HT1080 (cell line): ENCODE measurements around the gene SNCG. TPM values are rescaled to one million over a fixed set of nuclear protein-coding genes. Genes with fewer than 3 reads are reported as not detected.
"Not testable (repeated sequence)": the region's sequence is repeated elsewhere in the genome, so short reads cannot be mapped to it uniquely, and the experiment has no call there.

Experiments
- DNase-seq: peaks from one replicate; pipeline ENCODE4 v3.0.0-alpha.2; 2015; ENCODE audit warnings: low read depth
- total RNA-seq: library from RNA; depleted of rRNA; stranded (reverse); fragments of >200 nt; shearing (Covaris generic); gene quantifications from 2 replicates; pipeline ENCODE4 v1.2.3, GENCODE V29; 2014

The SNCG gene
- total RNA-seq, 1 experiment from 2014 or later: 7.2 TPM

DNA sequence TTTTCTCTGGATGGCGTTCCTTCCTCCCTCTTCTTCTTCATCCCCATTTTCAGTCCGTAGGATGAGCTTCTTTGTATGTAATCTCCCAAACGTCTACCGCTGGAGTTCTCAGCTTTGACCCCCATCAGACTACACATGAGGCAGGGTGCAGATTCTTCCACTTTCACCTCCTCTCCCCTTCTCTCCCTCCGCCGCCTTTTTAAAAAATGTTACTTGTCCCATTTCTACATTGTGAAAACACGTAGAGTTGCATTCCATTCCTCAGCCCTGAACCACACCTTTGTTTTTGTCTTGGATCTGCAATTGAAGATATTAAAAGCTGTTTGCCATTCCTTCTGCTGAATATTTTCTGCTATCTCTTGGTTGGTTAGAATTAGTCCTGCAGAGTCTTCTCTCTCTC lies 16.1 kb downstream of the SNCG start:
- DNase-seq: no peak

DNA sequence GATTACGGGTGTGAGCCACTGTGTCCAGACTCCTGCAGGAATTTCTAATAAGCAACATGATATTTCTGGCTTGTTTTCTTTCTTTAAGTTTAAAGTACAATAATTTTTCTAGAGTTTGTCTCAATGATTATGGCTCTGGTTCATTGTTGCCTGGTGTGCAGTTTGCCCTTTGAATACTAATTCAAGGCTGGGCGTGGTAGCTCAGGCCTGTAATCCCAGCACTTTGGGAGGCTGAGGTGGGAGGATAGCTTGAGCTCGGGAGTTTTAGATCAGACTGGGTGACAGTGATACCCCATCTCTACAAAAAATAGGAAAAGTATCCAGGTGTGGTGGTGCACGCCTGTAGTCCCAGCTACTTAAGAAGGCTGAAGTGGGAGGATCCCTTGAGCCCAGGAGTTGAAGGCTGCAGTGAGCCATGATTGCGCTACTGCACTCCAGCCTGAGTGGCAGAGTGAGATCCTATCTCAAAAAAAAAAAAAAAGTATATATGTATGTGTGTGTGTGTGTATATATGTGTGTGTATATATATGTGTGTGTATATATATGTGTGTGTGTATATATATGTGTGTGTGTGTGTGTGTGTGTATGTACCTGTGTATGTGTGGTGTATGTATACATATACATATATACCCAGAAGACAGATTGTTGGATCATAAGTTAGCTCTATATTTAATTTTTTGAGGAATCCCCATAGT lies 18.1 kb downstream of the SNCG start:
- no peak for DNase-seq

DNA sequence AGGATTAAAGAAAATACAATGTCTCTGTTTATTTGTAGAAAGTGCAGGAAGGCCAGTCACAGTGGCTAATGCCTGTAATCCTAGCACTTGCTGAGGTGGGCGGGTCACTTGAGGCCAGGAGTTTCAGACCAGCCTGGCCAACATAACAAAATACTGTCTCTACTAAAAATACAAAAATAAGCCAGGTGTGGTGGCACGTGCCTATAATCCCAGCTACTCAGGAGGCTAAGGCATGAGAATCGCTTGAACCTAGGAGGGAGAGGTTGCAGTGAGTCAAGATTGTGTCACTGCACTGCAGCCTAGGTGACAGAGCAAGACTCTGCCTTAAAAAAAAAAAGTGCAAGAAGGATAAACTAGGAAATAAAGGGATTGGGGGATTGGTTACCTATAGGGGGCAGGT lies 20.1 kb downstream of the SNCG start:
- DNase-seq: peak; percentile 79

DNA sequence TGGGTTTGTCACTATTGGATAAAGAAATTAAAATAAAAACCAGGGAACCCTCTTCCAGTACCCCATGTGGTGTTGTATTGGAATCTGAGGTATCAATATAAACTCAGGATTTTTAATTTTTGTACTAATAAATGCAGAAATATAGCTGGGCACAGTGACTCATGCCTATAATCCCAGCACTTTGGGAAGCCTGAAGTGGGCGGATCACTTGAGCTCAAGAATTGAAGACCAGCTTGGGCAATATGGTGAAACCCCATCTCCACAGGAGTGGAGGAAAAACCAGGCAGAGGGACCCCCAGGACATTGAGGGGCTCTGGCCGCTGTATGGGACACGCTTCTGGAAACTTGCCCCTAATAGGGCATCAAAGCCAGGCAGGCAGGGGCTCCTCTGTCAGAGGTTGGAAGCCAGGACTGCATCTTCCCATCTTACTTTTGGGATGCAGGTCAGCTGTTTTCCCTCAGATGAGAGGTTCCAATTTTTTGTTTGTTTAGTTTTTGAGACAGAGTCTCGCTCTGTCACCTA lies 21.0 kb downstream of the SNCG start:
- DNase-seq: no peak

DNA sequence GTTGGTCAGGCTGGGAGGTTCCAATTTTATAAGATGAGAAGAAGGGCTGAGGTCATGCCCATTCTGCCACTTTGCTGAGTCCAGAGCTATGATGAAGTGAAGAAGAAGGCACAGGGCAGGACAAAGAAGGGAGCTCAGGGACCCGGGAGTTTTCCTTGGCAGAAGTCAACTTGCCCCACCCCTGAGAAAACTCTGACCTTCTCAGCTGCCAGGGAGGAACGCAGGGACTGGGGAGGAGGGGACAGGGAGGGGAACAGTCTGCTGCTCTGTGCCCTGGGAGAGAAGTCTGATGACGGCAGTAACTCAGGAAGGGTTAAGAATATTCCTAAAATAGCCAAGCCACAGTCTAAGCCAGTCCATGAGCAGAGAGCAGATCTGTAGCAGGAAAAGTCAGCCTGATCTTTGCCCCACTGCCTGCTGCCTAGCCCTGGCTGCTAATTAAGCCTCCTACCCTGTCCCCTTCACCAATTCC lies 21.6 kb downstream of the SNCG start:
- DNase-seq: no peak

DNA sequence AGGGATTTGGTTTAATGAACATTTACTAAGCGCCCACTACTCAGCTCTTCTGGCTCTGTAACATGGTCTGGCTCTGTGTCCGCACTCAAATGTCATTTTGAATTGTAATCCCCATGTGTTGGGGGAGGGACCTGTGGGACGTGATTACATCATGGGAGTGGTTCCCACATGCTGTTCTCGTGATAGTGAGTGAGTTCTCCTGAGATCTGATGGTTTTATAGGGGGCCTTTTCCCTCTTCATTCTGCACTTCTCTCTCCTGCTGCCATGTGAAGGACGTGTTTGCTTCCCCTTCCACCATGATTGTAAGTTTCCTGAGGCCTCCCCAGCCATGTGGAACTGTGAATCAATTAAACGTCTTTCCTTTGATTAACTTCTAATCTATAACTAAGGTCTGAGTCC lies 22.6 kb downstream of the SNCG start:
- DNase-seq: not testable (repeated sequence)

DNA sequence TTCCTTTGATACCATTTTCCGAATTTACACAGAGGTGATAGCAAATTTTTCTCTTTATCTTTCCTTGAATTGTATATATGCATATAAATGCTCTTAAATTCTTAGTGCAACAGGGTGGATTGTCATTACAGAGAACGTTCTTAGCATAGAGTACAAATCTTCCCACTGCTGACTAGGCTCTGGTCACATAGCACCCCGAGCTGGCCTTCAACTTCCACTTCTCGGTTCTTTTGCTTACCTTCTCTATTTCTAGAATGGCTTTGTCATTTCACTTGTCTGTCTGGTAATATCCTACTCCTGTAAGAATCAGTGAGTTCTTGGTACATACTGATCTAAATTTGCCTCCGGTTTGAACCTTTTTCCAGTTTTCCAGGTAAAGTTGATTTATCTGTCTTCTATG lies 23.3 kb downstream of the SNCG start:
- DNase-seq: no peak

DNA sequence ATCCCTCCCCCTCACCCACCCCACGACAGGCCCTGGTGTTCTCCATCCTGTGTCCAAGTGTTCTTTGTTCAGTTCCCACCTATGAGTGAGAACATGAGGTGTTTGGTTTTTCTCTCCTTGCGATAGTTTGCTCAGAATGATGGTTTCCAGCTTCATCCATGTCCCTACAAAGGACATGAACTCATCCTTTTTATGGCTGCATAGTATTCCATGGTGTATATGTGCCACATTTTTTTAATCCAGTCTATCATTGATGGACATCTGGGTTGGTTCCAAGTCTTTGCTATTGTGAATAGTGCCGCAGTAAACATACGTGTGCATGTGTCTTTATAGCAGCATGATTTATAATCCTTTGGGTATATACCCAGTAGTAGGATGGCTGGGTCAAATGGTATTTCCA lies 26.1 kb downstream of the SNCG start:
- not testable (repeated sequence) for DNase-seq

DNA sequence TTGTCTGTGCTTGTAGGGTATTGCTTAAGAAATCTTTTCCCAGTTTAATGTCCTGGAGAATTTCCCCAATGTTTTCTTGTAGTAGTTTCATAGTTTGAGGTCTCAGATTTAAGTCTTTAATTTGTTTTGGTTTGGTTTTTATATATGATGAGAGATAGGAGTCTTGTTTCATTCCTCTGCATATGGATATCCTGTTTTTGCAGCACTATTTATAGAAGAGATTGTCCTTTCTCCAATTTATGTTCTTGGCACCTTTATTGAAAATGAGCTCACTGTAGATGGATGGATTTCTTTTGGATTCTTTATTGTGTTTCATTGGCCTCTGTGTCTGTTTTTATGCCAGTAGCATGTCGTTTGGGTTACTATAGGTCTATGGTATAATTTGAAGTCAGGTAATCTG lies 30.1 kb downstream of the SNCG start:
- DNase-seq: no peak

DNA sequence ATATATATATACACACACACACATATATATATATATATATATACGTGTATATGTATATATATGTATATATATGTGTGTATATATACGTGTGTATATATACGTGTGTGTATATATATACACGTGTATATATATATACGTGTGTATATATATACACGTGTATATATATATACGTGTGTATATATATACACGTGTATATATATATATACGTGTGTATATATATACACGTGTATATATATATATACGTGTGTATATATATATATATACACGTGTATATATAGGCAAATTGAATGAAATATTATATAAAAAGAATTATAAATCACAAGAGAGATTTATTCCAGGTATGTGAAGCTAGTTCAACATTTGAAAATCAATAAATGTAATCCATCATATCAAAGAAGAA lies 33.0 kb downstream of the SNCG start:
- not testable (repeated sequence) for DNase-seq

DNA sequence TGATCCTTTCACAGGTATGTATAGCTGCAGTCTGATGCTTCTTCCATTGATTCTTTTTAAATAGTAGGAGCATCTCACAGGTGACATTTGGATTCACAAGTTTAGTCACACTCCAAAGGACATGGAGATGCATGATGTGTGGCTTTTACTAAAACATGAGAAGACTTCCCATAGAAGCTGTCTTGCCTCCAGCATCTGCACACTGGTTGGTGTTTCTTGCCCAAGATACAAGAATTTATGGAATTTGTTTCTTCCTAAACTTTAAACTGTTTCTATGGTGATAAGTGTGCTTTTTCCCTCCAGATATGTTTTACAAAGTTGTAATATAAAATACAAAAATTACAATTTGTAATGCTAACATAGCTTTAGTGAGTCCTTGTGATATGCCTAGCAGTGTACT lies 34.1 kb downstream of the SNCG start:
- no peak for DNase-seq

DNA sequence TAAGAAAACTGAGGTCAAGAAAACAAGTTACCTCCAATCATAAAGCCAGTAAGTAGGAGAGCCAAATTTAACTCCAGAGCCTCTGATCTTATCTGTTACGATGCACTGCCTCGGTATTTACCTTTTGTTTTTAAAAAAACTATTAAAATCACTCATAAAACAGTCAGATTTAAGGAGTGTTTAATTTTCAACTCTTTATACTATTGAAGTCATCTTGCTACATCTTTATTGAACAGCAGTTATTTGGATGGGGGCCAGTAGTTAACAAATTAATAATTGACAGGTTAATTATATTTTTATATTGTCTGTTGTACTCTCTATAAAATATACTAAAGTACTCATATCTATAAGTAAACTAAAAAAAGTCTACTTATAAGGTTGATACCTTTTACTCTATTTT lies 34.5 kb downstream of the SNCG start:
- DNase-seq: no peak

DNA sequence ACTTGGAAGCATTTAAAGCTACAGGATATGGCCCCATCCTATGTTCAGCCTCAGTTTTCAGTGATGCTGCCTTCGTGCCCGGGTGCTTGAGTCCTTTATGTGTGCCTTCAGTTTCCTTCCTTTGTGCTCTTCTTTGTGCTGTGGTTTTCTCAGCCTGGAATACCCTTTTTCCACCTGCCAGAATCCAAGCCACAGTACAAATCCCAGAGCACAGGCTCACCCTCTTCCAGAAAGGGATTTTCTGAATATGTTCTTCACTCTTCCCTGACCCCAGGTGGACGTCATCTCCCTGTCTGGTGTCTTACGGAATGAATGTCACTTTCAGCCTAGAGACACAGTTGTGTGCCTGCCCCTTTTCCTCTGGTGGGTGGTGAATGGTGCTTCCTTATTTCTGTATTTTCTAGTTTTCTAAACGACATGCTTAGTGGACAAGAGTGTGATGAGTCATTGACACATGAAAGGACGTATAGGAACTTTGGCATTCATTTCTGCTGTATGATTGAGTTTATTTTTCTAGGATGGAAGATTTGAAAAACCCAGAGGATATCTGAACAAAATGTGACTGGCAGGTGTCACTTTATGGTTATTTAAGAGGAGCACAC lies 41.5 kb downstream of the SNCG start:
- DNase-seq: peak; percentile 25

DNA sequence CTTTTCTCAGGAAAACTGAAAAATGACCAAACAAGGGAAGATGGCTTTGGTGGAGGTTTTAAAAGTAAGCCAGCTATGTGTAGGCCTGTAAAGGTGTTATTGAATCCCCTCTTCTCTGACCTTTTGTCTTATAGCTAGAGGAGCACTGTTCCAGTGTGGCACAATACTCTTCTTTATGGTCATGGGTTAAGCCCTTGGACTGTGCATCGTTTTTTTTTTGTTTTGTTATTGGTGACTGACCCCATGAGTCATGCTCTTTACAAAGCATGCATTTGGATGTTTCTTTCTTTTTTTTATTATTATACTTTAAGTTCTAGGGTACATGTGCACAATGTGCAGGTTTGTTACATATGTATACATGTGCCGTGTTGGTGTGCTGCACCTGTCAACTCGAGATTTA lies 42.1 kb downstream of the SNCG start:
- DNase-seq: peak; percentile 35

DNA sequence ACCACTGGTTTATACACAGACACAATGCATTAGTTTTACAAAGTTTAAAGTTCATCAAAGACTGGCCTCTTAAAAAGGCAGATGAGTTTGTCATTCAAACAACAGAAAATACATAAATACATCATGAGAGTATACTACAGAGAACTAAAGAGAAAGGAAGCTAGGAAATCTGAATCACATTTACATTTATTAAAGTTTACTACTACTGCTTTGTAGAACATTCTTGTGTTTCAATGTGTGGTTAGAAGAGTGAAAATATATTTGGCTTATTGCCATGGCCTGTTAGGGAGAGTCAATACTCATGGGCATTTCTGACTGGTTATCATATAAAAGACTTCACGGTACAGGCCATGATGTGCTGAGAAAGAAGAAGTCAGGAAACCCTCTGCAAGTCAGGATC lies 48.7 kb downstream of the SNCG start:
- not testable (repeated sequence) for DNase-seq

DNA sequence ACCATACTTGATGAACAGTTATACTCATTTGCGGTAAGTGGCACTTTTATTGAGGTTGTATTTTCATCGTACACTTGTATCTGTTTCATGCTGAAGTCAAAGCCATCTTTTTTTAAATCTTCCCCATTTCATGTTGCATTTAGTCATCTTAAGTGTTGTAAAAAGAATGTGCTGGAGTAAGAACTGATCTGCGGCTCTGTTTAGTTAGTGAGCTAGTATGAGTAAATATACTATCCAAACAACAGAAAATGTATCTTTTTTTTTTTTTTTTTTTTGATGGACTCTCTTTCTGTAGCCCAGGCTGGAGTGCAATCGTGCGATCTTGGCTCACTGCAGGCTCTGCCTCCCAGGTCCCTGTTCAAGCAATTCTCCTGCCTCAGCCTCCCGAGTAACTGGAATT lies 49.3 kb downstream of the SNCG start:
- DNase-seq: not testable (repeated sequence)

DNA sequence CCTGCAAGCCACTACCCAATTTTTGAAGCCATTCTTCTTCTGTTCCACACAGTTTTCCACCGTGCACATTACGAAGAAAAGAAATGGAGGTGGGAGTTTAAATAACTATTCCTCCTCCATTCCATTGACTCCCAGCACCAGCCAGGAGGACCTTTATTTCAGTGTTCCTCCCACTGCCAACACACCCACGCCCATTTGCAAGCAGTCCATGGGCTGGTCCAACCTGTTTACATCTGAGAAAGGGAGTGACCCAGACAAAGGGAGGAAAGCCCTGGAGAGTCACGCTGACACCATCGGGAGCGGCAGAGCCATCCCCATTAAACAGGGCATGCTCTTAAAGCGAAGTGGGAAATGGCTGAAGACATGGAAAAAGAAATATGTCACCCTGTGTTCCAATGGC lies 49.9 kb downstream of the SNCG start:
- DNase-seq: not testable (repeated sequence)

DNA sequence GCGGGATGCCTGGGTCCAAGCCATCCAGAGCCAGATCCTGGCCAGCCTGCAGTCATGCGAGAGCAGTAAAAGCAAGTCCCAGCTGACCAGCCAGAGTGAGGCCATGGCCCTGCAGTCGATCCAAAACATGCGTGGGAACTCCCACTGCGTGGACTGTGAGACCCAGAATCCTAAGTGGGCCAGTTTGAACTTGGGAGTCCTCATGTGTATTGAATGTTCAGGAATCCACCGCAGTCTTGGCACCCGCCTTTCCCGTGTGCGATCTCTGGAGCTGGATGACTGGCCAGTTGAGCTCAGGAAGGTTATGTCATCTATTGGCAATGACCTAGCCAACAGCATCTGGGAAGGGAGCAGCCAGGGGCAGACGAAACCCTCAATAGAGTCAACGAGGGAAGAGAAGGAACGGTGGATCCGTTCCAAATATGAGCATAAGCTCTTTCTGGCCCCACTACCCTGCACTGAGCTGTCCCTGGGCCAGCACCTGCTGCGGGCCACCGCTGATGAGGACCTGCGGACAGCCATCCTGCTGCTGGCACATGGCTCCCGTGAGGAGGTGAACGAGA lies 50.8 kb downstream of the SNCG start:
- DNase-seq: not testable (repeated sequence)
